NCI-H2029 treated with DMSO at 0.1 percent for 48 hours (cell line): ENCODE data around the gene PNPT1.
A peak's percentile ranks its signal among the peaks of the same experiment; 100 is the strongest.

Experiments used
- DNase-seq: peaks from one replicate; lab custom pipeline; 2025; lab: John Stamatoyannopoulos, UW

The PNPT1 gene

DNA sequence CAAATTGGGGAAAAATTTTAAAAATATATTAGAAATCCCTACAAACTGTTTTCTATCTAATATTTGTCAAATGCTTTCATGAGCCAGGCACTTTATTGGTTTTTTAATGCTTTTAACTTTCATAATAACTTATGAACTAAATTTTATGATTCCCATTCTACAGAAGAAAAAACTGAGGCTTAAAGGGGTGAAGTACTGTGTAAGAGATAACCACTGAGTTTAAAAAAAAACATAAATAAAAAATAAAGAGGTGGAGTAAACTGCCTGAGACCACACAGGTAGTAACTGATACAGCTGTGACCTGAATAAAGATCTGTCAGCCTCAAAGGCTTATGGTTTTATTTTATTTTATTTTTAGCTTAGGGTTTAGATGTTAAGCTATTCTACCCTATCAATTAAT, 24.7 kb downstream of the PNPT1 start:
- no peak for DNase-seq

DNA sequence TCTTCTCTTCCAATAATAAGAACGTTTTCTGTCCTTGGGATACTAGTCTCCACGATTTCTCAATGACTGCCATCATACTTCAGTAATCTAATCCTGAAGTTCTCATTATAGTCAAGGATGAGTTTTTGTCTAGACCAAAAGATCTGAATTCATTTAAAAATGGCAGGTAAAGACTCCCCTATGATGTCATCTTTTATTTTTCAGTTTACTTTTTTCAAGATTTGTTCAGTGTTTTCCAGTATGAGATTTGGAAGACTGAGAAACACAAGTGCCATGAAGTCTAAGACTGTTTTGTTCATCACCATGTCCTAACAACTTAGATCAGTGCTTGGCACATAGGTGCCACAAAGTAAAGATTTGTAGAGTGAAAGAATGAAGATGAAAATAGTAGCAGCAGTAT, 40.4 kb downstream of the PNPT1 start:
- no peak for DNase-seq

DNA sequence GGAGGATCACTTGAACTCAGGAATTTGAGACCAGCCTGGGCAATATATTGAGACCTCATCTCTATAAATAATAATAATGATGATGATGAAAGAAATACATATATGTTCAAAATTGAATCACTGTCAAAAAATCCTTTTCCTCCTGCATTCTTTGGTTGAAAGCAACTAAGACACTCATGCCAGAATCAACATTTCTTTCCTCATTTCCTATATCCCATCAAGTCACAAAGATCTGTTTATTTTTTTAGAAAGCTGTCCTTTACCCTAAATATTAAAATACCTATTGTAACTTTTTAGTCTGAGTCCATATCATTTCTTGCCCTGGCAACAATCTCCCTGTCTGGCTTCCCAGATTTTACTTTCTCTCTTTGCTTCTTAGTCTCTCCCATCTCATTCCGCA, 44.4 kb downstream of the PNPT1 start:
- DNase-seq: no peak

DNA sequence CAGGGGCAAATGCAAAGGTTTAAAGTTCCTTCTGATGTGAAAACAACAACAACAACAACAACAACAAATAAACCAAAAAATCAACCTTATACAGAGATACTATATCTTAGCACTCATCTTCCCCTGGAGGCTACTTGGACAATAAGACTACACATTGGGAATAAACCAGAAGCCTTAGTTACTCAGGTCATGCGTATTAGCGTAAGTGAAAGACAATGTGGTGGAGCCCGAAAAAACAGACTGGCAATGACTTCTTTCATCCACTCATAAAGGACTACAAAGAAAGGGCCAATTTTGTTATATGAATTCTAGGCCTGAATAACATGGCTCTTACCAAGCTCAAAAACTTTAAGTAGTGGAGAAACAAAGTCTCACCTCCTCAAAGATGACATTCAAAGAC, 56.8 kb downstream of the PNPT1 start:
- no peak for DNase-seq

DNA sequence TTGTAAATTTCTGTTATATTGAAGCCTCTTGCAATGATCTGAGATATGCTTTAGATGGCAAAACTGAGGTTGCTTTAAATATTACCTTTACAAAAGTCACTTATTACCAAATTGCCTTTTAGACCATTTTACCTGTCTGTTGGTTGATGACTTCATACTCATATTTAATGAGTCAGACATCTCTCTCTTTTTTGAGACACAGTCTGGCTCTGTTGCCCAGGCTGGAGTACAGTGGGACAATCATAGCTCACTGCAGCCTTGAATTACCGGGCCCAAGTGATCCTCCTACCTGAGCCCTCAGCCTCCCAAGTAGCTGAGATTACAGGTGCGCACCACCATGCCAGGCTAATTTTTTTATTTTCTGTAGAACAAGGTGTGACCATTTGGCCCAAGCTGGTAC, 64.7 kb downstream of the PNPT1 start:
- DNase-seq: no peak

DNA sequence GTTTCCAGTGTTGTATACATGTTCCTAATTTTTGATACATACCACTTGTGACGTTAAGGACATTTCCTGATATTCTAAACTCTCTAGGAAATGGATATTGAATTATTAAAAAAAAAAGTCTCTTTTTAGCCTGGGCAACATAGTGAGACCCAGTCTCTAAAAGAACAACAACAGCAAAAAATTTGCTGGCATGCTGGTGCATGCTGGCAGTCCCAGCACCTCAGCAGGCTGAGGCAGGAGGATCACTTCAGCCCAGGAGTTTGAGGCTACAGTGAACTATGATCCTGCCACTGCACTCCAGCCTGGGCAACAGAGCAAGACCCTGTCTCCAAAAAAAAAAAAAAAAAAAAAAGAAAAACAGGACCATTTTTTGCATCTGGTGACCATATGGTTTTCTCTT, 65.7 kb downstream of the PNPT1 start:
- DNase-seq: no peak

DNA sequence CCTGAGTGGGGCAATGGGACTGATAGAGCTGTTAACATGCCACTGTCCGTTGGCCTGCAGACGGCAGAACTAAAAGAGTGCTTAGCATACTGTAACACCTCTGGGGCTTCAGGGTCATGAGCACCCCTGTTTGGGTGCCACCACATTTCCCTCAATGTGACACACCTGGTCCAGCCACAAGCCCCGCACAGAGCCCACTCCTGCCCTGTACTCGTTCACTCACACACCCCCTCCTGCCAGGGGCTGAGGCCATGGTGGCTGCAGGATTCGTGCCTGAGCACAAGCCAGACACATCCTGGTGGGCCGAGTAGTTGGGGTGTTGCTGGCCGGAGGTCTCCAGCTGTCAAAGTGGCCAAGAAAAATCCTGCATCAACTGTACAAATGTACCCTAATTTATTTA, 71.8 kb downstream of the PNPT1 start:
- DNase-seq: no peak

DNA sequence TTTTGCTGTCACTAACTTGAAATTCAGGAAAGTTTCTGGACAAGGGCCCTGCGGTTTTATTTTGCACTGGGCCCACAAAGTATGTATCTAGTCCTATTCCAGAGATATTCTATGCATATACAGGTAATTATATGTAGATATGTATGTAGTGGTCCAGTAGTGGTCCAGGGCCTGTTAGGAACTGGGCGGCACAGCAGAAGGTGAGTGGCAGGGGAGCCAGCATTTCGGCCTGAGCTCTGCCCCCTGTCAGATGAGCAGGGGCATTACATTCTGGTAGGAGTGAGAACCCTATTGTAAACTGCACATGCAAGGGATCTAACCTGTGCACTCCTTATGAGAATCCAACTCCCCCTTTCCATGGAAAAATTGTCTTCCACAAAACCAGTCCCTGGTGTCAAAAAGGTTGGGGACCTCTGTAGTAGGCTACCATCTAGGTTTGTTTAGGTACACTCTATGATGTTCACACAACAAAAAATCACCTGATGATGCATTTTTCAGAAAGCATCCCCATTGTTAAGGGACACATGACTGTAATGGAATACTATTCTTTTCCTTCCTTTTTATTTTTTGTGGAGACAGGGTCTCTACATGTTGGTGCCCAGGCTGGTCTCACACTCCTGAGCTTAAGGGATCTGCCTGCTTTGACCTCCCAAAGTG, 73.4 kb downstream of the PNPT1 start:
- DNase-seq: no peak

DNA sequence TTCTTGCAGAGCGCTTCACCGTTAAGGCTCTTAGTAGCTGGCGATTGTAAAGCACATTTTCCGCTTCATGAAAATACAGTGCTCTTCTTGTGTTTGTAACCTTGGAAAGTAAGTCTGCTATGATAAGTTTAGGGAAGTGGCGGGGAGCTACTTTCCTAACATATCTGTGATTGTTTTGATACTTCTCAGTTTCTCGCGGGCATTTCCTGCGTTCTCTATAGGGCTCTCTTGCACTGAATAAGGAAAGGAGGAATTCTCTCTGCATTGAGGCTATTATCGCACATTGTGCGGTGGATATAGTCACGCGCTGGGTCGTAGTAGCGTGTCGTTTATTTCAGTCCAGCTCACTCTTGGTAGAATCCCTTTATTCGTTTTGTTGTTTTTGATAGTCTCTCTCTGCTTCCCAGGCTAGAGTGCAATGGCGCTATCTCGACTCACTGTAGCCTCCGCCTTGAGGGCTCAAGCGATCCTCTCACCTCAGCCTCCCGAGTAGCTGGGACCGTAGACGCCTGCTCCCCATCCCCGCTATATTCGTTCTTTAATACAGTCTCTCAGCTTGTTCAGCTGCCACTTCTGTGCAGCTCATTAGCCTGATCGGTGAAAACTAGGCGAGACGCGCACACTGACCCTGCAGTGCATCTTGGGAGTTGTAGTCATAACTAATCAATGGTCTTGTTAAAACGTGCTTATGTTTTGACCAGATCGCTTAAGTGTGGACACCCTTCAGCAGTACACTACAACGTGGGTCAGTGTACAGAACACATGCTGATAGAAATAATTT, 75.2 kb downstream of the PNPT1 start:
- peak; percentile 29 for DNase-seq

DNA sequence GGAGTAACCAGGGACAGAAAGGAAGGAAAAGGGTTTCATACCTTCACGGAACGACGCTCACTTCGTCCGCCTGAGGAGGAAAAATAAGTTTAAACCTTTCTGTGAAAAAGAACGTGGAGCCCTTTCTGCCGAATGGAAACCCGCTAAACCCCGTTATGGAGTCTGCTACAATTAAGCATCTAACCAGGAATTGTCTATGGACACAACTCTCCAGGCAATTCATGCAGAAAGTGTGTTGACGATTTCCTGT, 75.7 kb downstream of the PNPT1 start:
- DNase-seq: no peak

DNA sequence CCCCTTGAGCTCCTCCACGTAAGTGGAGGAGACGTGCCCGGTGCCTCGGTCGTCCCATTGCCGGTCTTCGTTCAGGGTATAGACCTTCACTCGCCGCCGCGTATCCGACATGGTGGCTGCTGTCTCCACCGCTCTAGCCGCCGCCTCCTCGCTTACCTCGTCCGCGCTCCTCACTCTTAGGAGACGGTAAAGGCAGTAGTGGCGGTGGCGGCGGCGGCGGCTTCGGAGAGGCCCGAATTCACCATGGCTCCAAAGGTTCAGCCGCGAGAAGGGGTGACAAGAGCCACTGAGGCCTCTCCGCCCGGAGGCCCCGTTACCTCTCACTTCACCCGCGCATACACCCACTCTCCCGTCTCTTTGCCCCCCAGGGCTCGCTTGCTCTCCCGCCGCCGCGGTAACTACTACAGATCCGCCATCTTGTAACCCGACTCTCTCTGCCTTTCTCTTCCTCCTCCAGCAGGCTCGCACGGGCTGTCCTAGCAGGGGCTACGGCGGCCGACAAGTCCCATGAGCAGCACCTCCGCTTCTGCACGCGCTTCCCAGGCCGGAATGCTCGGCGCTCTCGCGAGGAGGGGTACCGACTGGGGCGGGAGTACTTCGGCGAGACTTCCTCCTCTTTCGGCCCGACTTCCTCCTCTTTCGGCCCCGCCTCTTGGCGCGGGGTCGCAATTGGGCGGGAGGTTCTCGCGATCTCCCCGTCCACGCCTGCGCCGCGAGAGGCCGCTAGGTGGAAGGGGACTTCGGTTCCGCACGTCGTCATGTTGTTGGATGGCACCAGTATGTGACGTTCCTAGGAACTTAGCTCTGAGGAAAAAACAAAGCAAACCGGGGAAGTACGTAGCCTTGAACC, 76.2 kb downstream of the PNPT1 start, which contains the start of gene PPP4R3B:
Gene PPP4R3B, minus strand, starts transcription at position 448 of the 850 bp plus-strand sequence. Its CDS starts 337 bp downstream, at position 111.
- DNase-seq: peak; percentile 89

DNA sequence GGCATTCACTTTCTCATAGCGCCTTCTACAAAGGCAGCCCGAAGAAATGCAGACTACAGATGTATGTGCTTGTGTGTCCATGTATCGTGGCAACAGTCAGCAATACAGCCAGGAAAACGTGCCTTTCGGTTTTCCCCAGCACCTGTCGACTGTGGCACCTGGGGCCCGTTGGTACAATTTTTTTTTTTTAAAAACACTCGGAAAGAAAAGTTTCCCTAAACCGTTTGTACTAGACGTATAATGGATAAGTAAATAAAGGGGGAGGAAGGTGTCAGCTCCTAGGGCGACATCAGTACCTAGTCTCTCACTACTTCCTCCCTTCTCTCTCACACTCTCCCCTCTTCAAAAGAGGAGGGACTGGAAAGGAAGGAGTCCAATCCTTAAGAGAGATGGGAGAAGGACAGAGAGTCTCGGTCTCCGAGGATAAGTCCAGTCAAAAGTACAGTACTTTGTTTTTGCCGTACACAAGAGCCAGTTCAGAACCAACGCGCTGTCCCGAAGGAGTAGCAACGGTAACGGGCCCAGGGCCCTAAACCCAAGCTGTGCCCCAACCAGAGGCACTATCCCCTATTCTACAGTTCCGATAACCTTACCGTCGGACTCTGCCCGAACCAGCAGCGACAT, 77.0 kb downstream of the PNPT1 start:
- DNase-seq: peak; percentile 65

DNA sequence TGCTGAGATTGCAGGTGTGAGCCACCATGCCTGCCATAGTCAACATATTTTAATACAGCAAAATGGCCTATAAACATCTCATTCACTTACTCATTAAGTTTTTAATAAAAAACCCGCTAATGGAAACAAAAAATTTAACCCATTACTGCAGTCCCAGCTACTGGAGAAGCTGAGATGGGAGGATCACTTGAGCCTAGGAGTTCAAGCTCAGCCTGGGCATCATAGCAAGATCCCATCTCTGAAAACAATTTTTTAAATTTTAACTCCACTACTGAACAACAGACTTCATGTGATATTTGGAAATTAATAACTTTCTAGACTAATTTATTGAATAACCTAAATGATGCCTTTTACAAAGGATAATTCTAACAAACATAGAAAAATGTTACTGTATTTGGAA, 81.6 kb downstream of the PNPT1 start:
- DNase-seq: no peak

DNA sequence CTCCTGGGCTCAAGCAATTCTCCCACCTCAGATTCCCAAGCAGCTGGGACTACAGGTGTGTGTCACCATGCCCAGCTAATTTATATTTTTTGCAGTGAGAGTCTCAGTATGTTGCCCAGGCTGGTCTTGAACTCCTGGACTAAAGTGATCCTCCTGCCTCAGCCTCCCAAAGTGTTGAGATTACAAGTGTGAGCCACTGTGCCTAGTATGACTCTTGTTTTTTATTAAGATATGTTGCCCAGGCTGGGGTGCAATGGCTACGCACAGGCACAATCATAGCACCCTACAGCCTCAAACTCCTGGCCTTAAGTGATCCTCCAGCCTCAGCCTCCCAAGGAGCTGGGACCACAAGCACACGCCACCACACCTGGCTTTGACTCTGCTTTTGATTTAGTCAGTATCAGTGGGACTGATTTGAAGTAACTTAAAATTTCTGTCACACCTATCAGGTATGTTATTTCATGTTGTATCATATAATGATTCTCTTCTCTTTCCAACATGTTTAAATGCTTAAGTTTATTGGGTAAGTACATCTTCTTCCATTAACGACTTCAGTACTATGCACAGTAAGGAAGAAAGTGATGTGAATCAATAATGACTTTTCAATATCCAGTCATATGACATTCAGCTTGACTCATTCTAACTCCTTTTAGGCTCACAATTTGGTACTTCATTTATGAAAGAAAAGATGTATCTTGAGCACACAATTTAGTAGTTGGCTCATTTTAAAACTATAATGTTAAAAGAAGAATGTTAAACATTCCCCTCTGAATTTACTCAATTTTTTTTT, 82.5 kb downstream of the PNPT1 start:
- DNase-seq: no peak

DNA sequence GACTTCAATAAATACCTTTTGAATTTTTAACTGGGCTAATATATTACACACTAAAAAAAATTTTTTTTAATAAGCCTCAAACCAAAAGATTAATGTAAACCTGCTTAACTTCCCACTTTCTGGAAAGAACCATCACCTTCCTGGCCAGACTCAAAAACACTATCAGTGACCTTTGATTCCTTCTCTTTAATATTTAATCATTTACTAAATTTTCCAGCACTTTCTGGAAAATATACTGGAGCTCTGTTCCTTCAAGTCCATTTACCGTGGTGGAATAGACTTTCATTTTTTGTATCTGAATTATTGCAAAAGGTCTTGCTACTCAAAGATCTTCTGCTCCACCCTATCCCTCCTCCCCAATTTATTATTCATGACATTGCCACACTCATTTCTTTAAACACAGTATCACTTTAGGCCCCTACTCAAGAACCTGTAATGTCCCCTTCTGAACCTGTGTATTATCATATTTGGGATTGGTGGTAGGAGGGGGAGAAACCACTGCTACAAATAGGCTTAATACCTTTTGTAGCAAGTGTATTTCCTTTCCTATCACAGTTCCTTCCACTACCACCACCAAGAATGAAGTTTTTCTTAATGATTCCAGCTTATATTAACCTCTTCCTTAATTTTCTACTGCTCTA, 83.6 kb downstream of the PNPT1 start:
- no peak for DNase-seq

DNA sequence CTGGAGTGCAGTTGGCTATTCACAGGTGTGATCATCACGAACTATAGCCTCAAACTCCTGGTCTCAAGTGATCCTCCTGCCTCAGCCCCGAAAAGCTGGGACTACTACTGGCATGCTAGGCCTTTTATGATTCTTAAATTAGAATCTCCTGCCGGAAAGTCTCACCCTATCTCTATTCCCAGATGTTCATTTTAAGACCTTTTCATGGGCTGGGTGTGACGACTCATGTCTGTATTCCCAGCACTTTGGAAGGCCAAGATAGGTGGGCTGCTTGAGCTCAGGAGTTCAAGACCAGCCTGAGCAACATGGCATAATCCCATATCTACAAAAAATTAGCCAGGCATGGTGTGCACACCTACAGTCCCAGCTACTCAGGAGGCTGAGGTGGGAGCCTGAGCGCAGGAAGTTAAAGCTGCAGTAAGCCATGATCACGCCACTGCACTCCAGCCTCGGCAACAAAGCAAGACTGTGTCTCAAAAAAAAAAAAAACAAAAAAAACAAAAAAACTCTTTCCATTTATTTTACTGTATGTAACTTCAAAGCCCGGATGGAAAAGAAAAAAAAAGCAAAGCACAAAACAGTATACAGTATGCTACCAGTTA, 84.3 kb downstream of the PNPT1 start:
- no peak for DNase-seq

DNA sequence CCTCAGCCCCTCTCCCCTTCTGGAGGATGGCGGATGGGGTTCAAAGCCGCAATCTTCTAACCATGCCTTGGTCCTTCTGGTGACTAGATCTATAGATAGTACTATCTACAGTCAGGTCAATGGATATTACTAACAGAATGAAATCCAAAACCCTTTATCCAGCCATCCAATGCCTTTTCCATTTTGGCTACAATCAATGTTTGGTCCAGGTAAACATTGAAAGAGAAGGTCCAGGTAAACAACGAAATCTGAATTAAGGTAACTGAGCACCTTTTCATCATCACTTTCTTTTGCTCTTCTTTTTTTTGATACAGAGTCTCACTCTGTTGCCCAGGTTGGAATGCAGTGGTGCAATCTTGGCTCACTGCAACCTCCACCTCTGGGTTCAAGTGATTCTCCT, 85.9 kb downstream of the PNPT1 start:
- DNase-seq: no peak

DNA sequence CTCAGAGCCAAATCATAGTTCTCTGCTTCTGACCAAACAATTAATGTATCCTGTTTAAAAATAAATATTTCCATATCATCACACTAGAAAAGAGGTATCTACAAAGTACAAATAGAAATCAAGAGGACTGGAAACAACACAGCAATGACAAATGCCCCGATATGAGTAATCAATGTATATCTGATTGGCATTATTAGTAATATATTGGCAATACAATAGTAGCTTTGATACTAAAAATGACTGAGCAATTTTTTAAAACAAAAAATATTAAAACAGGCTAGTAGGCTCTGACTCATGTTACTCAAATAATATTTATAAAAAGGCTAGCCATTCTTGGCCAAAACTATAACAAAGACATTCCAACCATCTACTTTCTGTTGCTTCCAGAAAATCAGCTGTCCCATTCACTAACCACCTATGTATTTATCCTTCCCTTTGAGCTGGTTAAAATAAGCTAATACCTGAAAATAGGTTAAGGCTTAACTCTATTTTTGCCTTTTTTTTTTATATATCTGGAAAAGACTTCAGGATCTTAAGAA, 89.5 kb downstream of the PNPT1 start:
- DNase-seq: no peak

DNA sequence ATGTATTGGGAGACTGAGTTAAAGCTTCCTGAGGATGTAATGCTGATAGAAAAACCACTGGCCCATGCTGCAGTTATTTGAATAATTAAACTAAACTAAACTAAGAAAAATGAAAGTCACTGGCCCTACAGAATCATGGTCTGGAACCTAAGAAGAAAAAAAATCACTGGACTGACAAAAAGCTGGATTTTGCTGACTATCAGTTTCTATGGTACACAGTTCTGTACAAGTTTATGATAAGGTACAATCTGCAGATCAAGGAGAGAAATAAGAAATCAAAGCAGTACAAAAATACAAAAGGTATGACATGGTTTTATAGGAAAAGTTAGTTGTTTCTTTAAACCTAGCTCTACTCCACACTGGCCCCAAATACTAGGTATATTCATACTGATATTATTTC, 91.8 kb downstream of the PNPT1 start:
- no peak for DNase-seq

DNA sequence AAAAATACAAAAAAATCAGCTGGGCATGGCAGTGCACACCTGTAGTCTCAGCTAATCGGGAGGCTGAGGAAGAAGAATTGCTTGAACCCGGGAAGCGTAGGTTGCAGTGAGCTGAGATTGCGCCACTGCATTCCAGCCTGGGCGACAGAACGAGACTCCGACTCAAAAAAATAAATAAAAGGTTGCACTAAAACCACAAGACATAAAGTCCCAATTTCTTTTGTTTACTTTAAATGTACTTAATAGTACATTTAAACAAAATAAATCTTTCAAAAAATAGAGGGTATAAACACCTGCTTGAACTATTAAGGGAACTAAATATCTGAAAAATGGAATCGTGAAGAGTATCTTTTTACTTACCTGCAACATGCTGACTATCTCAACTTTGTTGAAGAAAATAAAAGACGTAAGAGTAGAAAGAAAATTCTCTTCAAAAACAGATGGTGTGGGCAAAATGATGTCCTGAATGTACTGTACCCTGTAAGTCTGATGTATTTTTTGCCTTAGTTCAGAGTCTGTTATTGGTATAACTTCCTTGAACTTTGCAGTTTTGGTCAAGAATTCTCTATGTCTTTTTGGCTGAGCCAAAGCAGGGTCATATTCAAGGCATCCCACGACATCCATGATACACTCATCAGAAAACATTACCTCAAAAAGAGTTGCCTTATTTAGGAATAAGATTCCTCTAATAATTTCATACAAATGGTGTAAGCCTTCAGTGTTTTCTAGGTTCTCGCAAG, 95.4 kb downstream of the PNPT1 start:
- DNase-seq: no peak
